ENCODE data around the gene CIPC.

Gene CIPC

GRCh38 chr14:77155083-77155482 is 57.0 kb downstream of the CIPC start:
- no peak for DNase-seq

DNA sequence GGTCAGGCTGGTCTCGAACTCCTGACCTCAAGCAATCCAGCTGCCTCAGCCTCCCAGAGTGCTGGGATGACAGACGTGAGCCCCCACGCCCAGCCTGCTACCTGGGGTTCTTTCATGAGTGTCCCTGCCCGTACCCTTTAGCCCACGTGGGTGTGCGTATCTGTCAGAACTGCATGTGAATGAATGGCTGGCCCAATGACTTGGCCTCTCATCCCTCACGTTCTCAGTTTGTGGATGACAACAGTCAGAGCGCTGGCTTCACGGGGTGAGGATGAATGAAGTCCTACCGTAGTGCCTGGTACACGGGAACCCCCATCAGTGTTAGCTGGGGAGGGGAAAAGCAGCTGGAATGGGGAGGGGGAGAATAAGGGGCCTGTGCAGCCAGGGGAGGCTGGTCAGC is 59.7 kb downstream of the CIPC start:
- no peak for DNase-seq

- DNase-seq, result no peak
Observed at GRCh38 chr14:77158175-77158881, 60.3 kb downstream of the CIPC start.

DNA sequence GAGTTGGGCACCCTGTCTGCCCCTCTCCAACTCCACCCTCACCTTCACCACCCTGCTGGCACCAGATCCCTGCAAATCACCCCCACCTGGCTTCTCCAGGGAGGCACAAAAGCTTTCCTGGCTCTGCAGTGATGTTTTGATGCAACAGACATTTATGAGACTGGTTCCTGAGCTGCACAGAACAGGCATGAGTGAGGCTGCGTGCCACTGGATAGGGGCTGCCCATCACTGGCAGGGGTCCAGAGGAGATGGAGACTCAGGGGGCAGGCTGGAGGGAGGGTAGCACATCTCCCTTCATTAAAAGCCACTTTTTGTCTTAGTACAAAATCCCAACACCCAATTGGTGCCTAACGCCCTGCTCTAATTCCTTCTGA is 60.8 kb downstream of the CIPC start:
- no peak for DNase-seq

GRCh38 chr14:77161011-77161410 is 63.0 kb downstream of the CIPC start:
- DNase-seq, result no peak

Data from NCI-H1048 (cell line).